HFF-Myc (cell line): ENCODE data around the gene WASF3.

ENCODE experiments used
- DNase-seq: peaks from one replicate; pipeline ENCODE4 v3.0.0-alpha.2; 2011; ENCODE audit warnings: low read depth; ENCODE audit errors: extremely low read depth
- H3K4me3 ChIP-seq: replicated peaks from 2 replicates; pipeline ENCODE4 v1.5.1; 2011; ENCODE audit warnings: low read depth, mild to moderate bottlenecking, control low read depth, low read length
- TF ChIP-seq, protein P1 (sequence below): IDR thresholded peaks from 2 replicates; pipeline ENCODE4 v1.5.1; 2012; ENCODE audit warnings: mild to moderate bottlenecking, low read depth, low read length, control low read depth; ENCODE audit errors: missing control alignments

WASF3 gene

DNA sequence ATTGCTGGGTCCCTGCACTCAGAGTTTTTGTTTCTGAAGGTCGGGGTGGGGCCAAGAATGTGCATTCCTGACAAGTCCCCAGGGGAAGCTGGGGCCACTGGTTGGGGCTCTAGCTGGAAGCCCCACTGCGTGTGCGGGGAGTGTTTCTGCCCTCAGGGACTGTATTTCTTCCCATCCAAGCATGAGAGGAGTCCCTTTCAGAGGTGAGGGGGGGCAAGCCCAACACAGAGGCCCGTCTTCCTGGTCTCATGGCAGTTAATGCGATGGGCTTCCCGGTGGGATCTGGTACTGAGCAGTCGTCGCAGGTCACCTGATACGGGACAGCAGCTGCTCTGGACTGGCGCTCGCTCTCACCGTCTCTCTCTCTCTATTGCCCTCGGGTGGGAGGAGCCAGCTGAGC, 152.7 kb downstream of the WASF3 start:
- no peak for DNase-seq
- TF ChIP-seq, protein P1, sequence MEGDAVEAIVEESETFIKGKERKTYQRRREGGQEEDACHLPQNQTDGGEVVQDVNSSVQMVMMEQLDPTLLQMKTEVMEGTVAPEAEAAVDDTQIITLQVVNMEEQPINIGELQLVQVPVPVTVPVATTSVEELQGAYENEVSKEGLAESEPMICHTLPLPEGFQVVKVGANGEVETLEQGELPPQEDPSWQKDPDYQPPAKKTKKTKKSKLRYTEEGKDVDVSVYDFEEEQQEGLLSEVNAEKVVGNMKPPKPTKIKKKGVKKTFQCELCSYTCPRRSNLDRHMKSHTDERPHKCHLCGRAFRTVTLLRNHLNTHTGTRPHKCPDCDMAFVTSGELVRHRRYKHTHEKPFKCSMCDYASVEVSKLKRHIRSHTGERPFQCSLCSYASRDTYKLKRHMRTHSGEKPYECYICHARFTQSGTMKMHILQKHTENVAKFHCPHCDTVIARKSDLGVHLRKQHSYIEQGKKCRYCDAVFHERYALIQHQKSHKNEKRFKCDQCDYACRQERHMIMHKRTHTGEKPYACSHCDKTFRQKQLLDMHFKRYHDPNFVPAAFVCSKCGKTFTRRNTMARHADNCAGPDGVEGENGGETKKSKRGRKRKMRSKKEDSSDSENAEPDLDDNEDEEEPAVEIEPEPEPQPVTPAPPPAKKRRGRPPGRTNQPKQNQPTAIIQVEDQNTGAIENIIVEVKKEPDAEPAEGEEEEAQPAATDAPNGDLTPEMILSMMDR, result no peak
- H3K4me3 ChIP-seq, result no peak overlapping the region

DNA sequence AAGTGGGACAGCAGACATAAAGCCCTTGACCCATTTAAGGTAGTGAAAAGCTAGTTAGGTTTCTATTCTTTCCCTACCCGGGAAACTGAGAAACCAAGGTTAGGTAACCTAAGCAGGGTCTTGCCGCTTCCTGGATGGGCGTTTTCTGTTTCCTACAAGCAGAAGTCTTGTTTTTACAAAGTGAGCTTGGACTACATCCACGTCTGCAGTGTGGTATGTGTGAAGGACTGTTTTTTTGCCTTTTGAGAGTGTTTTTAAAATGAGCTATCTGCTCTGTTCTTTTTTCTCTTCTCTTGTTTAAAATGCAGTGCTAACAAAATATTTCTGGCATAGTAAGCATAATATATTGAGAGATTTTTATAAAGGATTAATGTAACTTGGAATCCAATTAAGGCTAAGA, 153.7 kb downstream of the WASF3 start:
- no peak overlapping the region for H3K4me3 ChIP-seq
- TF ChIP-seq, protein P1, result no peak
- no peak for DNase-seq

DNA sequence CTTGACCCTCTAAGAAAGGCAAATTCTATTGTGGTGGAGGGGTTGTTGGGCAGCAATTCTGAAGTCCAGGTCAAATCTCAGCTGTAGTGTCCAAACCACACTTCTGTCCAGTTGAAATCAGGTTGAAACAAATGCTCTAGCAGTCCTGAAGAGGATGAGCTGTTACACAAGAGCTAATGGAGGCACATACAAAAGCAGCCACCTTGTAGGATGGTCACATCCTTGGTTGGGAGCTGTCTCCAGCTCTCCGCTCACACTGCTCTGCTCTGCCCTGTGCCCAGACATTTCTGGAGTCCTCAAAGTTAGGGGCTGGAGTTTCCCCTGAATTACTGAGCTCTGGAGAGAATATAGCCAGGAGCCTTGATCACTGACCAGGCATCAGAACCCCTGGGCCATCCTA, 155.9 kb downstream of the WASF3 start:
- H3K4me3 ChIP-seq, result no peak overlapping the region

DNA sequence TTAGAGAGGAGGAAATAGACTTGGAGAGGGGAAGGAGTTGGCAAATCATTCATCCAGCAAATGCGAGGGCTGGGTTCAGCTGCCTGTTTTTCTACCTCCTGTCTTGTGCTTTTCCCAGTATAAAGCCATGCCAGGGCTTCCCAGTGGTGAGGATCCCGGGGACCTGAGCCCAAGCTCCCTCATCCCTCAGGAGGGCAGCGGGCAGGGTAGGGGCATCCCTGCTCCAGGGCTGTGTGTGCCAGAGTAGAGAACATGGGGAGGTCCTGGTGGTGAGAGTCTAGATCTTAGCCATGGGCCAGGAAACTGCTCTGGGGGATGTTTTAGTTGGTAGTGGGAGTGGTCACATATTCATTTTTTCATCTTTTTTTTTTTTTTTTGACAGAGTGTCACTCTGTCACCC, 159.5 kb downstream of the WASF3 start:
- DNase-seq, result no peak
- TF ChIP-seq, protein P1, result no peak
- H3K4me3 ChIP-seq, result no peak overlapping the region

More for the DNA sequence above, 155.9 kb downstream of the WASF3 start:
- DNase-seq, result no peak
- TF ChIP-seq, protein P1, result no peak

DNA sequence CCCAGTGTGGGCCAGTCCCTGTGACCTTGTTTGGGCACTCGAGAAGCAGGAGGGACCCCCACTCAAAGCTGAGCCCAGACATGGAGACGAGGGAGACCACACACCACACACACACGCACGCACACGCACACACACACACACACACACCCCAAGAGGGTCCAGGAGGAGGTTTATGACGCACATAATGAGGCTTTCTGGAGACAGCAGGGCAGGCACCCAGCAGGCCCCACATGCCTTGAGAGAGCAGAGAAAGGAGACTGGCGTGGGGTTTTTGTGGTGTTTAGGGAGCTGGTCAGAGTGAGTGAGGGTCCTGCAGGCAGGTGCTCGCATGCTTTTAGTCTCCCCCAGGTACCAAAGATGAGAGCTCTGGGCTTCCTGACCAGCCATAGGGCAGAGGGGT, 160.7 kb downstream of the WASF3 start:
- TF ChIP-seq, protein P1, result no peak
- no peak for DNase-seq
- H3K4me3 ChIP-seq, result no peak overlapping the region

DNA sequence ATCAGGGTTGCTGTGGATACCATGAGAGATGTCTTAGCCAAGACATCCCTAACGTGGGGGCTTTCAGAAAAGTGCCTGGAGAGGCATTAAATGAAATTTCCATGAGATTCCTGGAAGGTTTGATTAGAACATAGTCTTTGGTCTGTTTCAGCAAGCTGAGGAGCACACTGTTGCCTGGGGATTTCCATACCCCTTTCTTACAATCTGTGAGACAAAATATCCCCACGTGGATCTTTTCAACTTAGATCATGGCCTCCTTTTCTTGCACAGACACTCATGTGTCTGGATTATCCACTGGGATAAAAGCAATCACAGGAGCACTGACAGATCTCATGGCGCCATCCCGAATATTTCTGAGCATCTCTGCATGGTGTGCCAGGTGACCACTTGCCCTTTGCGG, 161.4 kb downstream of the WASF3 start:
- no peak for DNase-seq
- H3K4me3 ChIP-seq, result no peak overlapping the region
- TF ChIP-seq, protein P1, result no peak

DNA sequence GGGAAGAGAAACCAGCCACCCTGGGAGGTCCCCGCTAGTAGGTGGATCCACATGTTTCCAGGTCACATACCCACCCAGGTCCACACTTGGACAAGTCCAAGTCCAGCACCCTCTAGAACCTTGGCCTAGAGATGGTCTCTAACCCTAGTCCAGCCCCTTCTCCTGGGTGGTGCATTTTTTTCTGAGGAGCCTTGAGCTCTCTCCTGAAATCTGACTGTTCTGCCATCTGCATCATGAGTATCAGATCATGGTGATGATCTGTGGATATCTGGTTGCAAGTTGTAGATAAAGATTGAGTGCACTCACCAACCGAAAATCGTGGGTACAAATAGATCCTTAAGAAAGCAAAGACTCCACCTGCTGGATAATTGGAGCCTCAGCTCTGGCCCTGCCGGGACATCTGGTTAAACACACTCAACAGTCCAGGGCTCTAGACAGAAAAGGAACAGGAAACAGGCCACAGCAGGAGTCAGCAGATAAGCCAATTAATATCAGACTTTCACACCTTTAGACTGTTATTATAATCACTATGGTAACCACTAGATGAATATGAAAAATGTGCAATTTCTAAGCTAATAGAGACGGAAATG, 162.0 kb downstream of the WASF3 start:
- no peak overlapping the region for H3K4me3 ChIP-seq
- TF ChIP-seq, protein P1, result peak; percentile 29
- peak; percentile 5 for DNase-seq
